Vagina (tissue), 2 donors: ENCODE results near the gene SCAF11.

Experiments
- CTCF ChIP-seq, 3 experiments: fragments of 450-650 bp in 2 of 3; fragments of 200-600 bp in 1 of 3; sonication (generic) in 1 of 3; IDR thresholded peaks; one replicate each; pipeline ENCODE4 v1.5.1; 2017 to 2019; ENCODE audit warnings: antibody characterized with exemption in 3 of 3, mild to moderate bottlenecking in 2 of 3, moderate library complexity in 2 of 3
- POLR2AphosphoS5 ChIP-seq, 2 donors: sonication (generic); formaldehyde crosslinking; IDR thresholded peaks; one replicate each; pipeline ENCODE4 v1.9.0; 2017; ENCODE audit warnings: antibody characterized with exemption in 2 of 2, mild to moderate bottlenecking in 2 of 2, low read depth in 1 of 2; ENCODE audit not compliant: insufficient read depth in 1 of 2

DNA sequence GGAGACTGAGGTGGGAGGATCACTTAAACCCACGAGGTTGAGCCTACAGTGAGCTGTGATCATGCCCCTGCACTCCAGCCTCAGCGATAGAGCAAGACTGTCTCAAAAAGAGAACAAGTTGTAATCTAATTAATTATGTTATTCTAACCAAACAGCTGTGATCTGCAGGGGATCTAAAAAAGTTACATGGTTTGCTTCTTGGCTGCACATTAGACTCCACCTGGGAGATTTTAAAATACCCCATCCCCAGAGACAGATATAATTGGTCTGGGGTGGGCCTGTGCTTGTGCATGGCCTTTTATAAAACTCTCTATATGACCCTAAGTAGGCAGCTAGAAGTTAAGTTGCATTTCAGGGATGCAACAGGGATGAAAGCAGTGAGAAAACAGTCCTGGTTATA, 76.7 kb downstream of the SCAF11 start:
- TF ChIP-seq POLR2AphosphoS5 (IDR thresholded peaks at IDR 0.05; ENCODE audit: insufficient read depth in 1 of 2, low read depth in 1 of 2) (no peak), CTCF (IDR thresholded peaks at IDR 0.05) (no peak)
